ENCODE measurements around the gene TFF3. TPM values are rescaled to one million over a fixed set of nuclear protein-coding genes. Genes with fewer than 3 reads are reported as not detected.

TFF3 gene
- total RNA-seq, 2 donors from 2014 or later, result 5.5 TPM; not detected in 1

GRCh38 chr21:42320791-42321190 lies 5.6 kb upstream of the TFF3 start:
- Histone ChIP-seq H3K9ac (ENCODE audit: extremely low read depth, low read length, poor library complexity, severe bottlenecking) (no peak overlapping the region), H3K4me3 (ENCODE audit: low read length) (no peak overlapping the region), H3K36me3 (ENCODE audit: control insufficient read depth, insufficient read depth, low read length) (no peaks in the 10 kb centered on the region), H3K9me3 (ENCODE audit: control insufficient read depth, low read length) (no peaks in the 10 kb centered on the region), H3K4me1 (ENCODE audit: control insufficient read depth, insufficient read depth, low read length) (peaks cover 3% of the 10 kb centered on the region), H3K27ac (ENCODE audit: low read depth, low read length) (no peak overlapping the region), H3K27me3 (ENCODE audit: control insufficient read depth, insufficient read depth, low read length, poor library complexity, severe bottlenecking) (no peaks in the 10 kb centered on the region)
- DNase-seq, result peak; percentile 11
- 89 to 95% methylated on average over 7 to 8 of the region's 8 CpGs for WGBS, 2 experiments (ENCODE audit: insufficient coverage in 1 of 2, insufficient read length in 1 of 2)
- no peak for TF ChIP-seq CTCF (conservative IDR thresholded peaks at IDR 0.05)
- Mint-ChIP-seq H3K36me3 (ENCODE audit: low read depth) (no peaks in the 10 kb centered on the region), H3K4me3 (no peak overlapping the region), H3K4me1 (peaks cover 13% of the 10 kb centered on the region), H3K27ac (no peak overlapping the region), H3K27me3 (ENCODE audit: insufficient read depth) (no peaks in the 10 kb centered on the region), H3K9me3 (peaks cover 2% of the 10 kb centered on the region)

- no peaks in the 10 kb centered on the region for H3K27me3 ChIP-seq (ENCODE audit: control insufficient read depth, insufficient read depth, low read length, poor library complexity, severe bottlenecking)
- H3K36me3 ChIP-seq (ENCODE audit: control insufficient read depth, insufficient read depth, low read length), result no peaks in the 10 kb centered on the region
- 90 to 92% methylated on average over 11 to 17 of the region's 17 CpGs for WGBS, 2 experiments (ENCODE audit: insufficient coverage in 1 of 2, insufficient read length in 1 of 2)
- DNase-seq, result peak; percentile 55
- H3K36me3 Mint-ChIP-seq (ENCODE audit: low read depth), result no peaks in the 10 kb centered on the region
- H3K4me1 ChIP-seq (ENCODE audit: control insufficient read depth, insufficient read depth, low read length), result peaks cover 9% of the 10 kb centered on the region
- H3K9me3 ChIP-seq (ENCODE audit: control insufficient read depth, low read length), result no peaks in the 10 kb centered on the region
- no peak overlapping the region for H3K4me3 ChIP-seq (ENCODE audit: low read length)
- H3K4me3 Mint-ChIP-seq, result no peak overlapping the region
- peaks cover 20% of the 10 kb centered on the region for H3K4me1 Mint-ChIP-seq
- TF ChIP-seq CTCF (conservative IDR thresholded peaks at IDR 0.05), result peak; percentile 39
- H3K9me3 Mint-ChIP-seq, result no peaks in the 10 kb centered on the region
- H3K27me3 Mint-ChIP-seq (ENCODE audit: insufficient read depth), result no peaks in the 10 kb centered on the region
- no peak overlapping the region for H3K9ac ChIP-seq (ENCODE audit: extremely low read depth, low read length, poor library complexity, severe bottlenecking)
- no peak overlapping the region for H3K27ac Mint-ChIP-seq
- H3K27ac ChIP-seq (ENCODE audit: low read depth, low read length), result no peak overlapping the region
Observed at GRCh38 chr21:42319851-42320572, 4.8 kb upstream of the TFF3 start.

- Histone ChIP-seq H3K27ac (ENCODE audit: low read depth, low read length) (no peak overlapping the region), H3K36me3 (ENCODE audit: control insufficient read depth, insufficient read depth, low read length) (no peaks in the 10 kb centered on the region), H3K9me3 (ENCODE audit: control insufficient read depth, low read length) (no peaks in the 10 kb centered on the region), H3K4me3 (ENCODE audit: low read length) (no peak overlapping the region), H3K4me1 (ENCODE audit: control insufficient read depth, insufficient read depth, low read length) (peaks cover 9% of the 10 kb centered on the region), H3K27me3 (ENCODE audit: control insufficient read depth, insufficient read depth, low read length, poor library complexity, severe bottlenecking) (no peaks in the 10 kb centered on the region), H3K9ac (ENCODE audit: extremely low read depth, low read length, poor library complexity, severe bottlenecking) (no peak overlapping the region)
- Mint-ChIP-seq H3K27ac (no peak overlapping the region), H3K4me3 (no peak overlapping the region), H3K9me3 (no peaks in the 10 kb centered on the region), H3K27me3 (ENCODE audit: insufficient read depth) (no peaks in the 10 kb centered on the region), H3K4me1 (peaks cover 21% of the 10 kb centered on the region), H3K36me3 (ENCODE audit: low read depth) (no peaks in the 10 kb centered on the region)
- 91 to 92% methylated on average over 9 to 10 of the region's 10 CpGs for WGBS, 2 experiments (ENCODE audit: insufficient coverage in 1 of 2, insufficient read length in 1 of 2)
- DNase-seq, result no peak
- TF ChIP-seq CTCF (conservative IDR thresholded peaks at IDR 0.05), result no peak
Observed at GRCh38 chr21:42319376-42319775, 4.2 kb upstream of the TFF3 start.
